SK-N-SH treated with all-trans-retinoic acid at 6 μM for 48 hours (cell line): ENCODE data around the gene FIGN.

ENCODE experiments used
- ATAC-seq: fragments of 200-7000 bp; cut with Tn5 transposase; 3 replicates; pipeline ENCODE4 v1.9.1; 2020; ENCODE audit warnings: mild to moderate bottlenecking, moderate library complexity
- ARNTL ChIP-seq: fragments of 450-650 bp; formaldehyde crosslinking; IDR thresholded peaks from 2 replicates; pipeline ENCODE4 v1.5.0; 2020; ENCODE audit warnings: low read depth, mild to moderate bottlenecking, moderate library complexity, borderline replicate concordance
- BACH2 ChIP-seq: fragments of 250-450 bp; sonication (Bioruptor Pico); IDR thresholded peaks from 2 replicates; pipeline ENCODE4 v1.9.0; 2021; ENCODE audit warnings: mild to moderate bottlenecking, borderline replicate concordance
- CSDC2 ChIP-seq: fragments of 250-450 bp; sonication (Bioruptor Pico); IDR thresholded peaks from 2 replicates; pipeline ENCODE4 v1.5.0; 2020; ENCODE audit warnings: mild to moderate bottlenecking, moderate library complexity
- ESRRG ChIP-seq: fragments of 250-450 bp; sonication (Bioruptor Pico); IDR thresholded peaks from 2 replicates; pipeline ENCODE4 v1.6.1; 2021; ENCODE audit warnings: mild to moderate bottlenecking
- ISL1 ChIP-seq: fragments of 250-450 bp; sonication (Bioruptor Pico); IDR thresholded peaks from 2 replicates; pipeline ENCODE4 v2.1.2; 2022; ENCODE audit warnings: mild to moderate bottlenecking, moderate library complexity
- POU6F1 ChIP-seq: fragments of 250-450 bp; sonication (Bioruptor Pico); IDR thresholded peaks from 2 replicates; pipeline ENCODE4 v1.8.0; 2021; ENCODE audit warnings: low read depth, mild to moderate bottlenecking, moderate library complexity, borderline replicate concordance
- PPARA ChIP-seq: fragments of 250-450 bp; sonication (Bioruptor Pico); IDR thresholded peaks from 2 replicates; pipeline ENCODE4 v1.5.0; 2020; ENCODE audit warnings: mild to moderate bottlenecking, borderline replicate concordance
- SNAI2 ChIP-seq: fragments of 250-450 bp; sonication (Bioruptor Pico); IDR thresholded peaks from 2 replicates; pipeline ENCODE4 v1.5.0; 2020; ENCODE audit warnings: mild to moderate bottlenecking, moderate library complexity
- TCF4 ChIP-seq: fragments of 250-450 bp; sonication (Bioruptor Pico); IDR thresholded peaks from 2 replicates; pipeline ENCODE4 v1.8.0; 2021; ENCODE audit warnings: mild to moderate bottlenecking, moderate library complexity, borderline replicate concordance
- ZC3H10 ChIP-seq: fragments of 250-450 bp; sonication (Bioruptor Pico); IDR thresholded peaks from 2 replicates; pipeline ENCODE4 v1.5.1; 2021; ENCODE audit warnings: mild to moderate bottlenecking, moderate library complexity
- ZFP3 ChIP-seq: fragments of 250-450 bp; sonication (Bioruptor Pico); IDR thresholded peaks from 2 replicates; pipeline ENCODE4 v1.5.0; 2020; ENCODE audit warnings: mild to moderate bottlenecking, moderate library complexity
- ZNF70 ChIP-seq: fragments of 450-650 bp; formaldehyde crosslinking; IDR thresholded peaks from 2 replicates; pipeline ENCODE4 v1.5.0; 2020; ENCODE audit warnings: mild to moderate bottlenecking, moderate library complexity
- TF ChIP-seq, protein P1 (sequence below): fragments of 250-450 bp; sonication (Bioruptor Pico); IDR thresholded peaks from 2 replicates; pipeline ENCODE4 v1.5.1; 2020; ENCODE audit warnings: low read depth, mild to moderate bottlenecking, moderate library complexity
- TF ChIP-seq, protein P2 (sequence below): fragments of 250-450 bp; sonication (Bioruptor Pico); IDR thresholded peaks from 2 replicates; pipeline ENCODE4 v1.5.1; 2021; ENCODE audit warnings: mild to moderate bottlenecking, moderate library complexity

Gene FIGN

GRCh38 chr2:163548970-163549369 lies 186.8 kb downstream of the FIGN start:
- ATAC-seq: no peak
- TF ChIP-seq POU6F1 (CRISPR knock-in tag): no peak
- no peak for TF ChIP-seq ARNTL (CRISPR knock-in tag)
- TF ChIP-seq SNAI2 (CRISPR knock-in tag): no peak
- TF ChIP-seq, protein P1, sequence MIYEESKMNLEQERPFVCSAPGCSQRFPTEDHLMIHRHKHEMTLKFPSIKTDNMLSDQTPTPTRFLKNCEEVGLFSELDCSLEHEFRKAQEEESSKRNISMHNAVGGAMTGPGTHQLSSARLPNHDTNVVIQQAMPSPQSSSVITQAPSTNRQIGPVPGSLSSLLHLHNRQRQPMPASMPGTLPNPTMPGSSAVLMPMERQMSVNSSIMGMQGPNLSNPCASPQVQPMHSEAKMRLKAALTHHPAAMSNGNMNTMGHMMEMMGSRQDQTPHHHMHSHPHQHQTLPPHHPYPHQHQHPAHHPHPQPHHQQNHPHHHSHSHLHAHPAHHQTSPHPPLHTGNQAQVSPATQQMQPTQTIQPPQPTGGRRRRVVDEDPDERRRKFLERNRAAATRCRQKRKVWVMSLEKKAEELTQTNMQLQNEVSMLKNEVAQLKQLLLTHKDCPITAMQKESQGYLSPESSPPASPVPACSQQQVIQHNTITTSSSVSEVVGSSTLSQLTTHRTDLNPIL (CRISPR knock-in tag): no peak
- no peak for TF ChIP-seq ESRRG (CRISPR knock-in tag)
- no peak for TF ChIP-seq CSDC2 (CRISPR knock-in tag)
- no peak for TF ChIP-seq BACH2 (CRISPR knock-in tag)
- no peak for TF ChIP-seq ZC3H10
- TF ChIP-seq TCF4 (CRISPR knock-in tag): no peak
- TF ChIP-seq, protein P2, sequence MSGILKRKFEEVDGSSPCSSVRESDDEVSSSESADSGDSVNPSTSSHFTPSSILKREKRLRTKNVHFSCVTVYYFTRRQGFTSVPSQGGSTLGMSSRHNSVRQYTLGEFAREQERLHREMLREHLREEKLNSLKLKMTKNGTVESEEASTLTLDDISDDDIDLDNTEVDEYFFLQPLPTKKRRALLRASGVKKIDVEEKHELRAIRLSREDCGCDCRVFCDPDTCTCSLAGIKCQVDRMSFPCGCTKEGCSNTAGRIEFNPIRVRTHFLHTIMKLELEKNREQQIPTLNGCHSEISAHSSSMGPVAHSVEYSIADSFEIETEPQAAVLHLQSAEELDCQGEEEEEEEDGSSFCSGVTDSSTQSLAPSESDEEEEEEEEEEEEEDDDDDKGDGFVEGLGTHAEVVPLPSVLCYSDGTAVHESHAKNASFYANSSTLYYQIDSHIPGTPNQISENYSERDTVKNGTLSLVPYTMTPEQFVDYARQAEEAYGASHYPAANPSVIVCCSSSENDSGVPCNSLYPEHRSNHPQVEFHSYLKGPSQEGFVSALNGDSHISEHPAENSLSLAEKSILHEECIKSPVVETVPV (CRISPR knock-in tag): no peak
- no peak for TF ChIP-seq ZNF70 (CRISPR knock-in tag)
- TF ChIP-seq ZFP3 (CRISPR knock-in tag): no peak
- no peak for TF ChIP-seq PPARA (CRISPR knock-in tag)
- TF ChIP-seq ISL1 (CRISPR knock-in tag): no peak
